ENCODE results near the gene NEK7. TPM values are rescaled to one million over a fixed set of nuclear protein-coding genes. Genes with fewer than 3 reads are reported as not detected.
A peak's percentile ranks its signal among the peaks of the same experiment; 100 is the strongest.

The NEK7 gene
- polyA plus RNA-seq, 10 donors: 33.6 to 50.2 (median 39.6) TPM

DNA sequence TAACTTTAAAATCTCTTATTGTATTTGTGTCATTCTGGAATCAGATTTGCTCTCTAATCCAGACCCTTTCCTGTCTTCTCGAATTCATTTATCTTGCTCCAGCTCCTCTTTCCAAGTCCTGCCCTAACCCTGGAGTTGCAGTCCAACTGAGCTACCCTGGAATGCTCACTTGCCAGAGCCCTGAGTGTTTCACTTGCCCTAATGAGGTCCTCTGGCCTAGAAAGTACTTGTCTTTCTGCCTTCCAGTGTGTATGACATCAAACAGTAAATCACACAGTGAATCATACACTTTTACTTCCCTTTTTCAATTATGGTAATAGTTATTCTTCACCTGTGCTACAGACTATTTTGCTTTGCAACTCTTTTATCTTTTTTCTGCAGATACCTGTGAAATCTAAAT is 96.9 kb downstream of the NEK7 start:
- no peak for DNase-seq

DNA sequence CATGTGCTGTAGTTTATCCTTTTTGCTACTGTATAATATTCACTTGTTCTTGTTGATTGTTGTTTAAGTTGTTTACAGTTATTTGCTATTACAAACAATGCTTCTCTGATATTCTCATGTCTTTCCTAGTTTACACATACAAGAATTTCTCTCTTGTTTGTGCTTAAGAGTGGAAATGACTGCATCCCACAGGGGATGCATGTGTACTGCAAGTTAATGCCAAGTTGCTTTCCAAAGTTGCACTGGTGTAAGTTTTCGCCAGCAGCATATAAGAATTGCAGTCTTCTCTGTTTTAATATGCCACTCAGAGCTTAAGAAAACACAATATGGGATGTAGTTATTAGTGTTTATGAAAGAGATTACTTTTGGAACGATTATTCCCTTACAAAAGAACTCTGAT is 97.7 kb downstream of the NEK7 start:
- no peak for DNase-seq

DNA sequence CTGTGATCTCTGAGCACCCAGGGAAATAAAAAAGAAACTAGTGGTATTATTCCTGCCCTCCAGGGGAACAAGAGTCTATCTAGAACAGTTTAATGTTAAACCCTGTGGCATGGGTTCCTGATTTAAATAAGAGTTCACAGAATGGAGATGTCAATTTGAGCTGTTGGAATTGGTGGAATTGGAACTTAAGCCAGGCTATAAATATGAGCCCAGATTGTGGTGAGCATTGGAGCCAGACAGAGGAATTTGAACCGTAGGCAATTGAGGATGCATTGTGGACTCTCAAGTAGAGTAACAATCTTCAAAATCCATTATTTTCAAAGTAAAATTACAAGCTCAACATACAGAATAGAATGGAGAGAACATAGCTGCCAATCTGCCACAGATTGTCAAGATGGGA is 98.2 kb downstream of the NEK7 start:
- no peak for DNase-seq

DNA sequence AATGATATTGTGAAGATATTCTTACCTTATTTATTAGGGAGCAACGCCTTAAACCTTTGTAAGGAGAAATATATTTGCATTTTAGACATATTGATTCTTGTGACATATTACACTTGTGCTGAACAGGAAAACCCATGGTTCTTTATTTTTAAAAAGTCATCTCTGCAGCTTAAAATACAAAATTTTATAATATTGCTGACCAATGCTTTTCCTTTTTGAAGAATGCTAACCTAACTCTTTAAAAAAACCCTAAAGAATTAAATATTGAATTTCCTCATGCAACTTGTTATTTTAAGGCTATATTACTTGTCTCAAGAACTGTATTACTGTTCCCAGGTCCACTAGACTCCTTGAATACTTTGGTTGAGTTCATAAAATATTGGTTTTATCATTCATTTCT is 99.0 kb downstream of the NEK7 start:
- no peak for DNase-seq

DNA sequence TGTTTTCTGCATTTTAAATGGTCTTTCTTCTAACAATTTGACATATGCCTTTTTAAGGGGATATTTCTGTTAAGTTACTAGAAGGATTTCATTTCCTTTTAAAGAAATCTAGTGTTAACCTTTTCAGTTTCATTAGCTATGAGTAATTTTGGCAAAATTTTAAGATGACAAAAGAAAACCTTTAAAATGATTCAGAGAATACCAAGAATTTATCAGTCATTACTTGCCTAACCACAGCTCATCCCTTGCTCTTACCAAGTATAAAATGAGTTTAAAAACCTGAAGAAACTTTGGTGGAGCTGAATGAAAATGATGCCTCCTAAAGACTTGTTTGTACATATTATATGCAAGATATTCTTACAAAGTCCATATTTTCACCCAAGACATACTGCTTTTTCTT is 101.7 kb downstream of the NEK7 start:
- peak in 1 of 3 donors; percentile 77 for DNase-seq

DNA sequence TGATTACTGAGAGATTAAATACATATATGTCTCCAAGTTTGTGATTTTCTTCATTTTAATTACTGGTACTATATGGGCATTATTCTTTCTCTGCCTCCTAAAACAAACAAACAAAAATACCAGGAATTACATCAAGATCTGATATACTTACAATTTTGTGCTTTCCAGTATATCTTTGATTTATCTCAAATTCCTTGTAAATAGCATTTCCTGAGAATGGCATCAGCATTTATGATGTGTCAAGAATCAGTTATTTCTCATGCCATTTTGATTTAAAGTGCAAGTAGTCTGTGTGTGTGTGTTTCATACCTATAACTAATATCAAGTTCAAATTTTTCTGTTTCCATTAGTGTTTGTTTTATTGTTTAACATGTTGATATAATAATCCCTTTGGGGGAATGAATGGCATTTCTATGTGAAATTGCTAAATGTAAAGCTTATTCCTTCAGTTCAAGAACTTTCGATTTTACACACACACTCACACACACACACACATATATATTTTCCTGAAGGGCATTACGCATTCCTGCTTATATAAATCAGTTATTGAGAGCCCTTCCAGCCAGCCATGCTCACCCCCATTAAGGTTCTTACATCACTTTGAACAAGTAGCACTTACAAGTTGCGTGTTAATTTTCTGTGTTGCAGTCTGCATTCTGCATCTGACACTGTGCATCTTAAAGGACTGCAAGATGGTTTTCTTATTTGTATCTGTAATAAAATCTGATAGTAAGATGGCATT is 102.7 kb downstream of the NEK7 start:
- no peak for DNase-seq

DNA sequence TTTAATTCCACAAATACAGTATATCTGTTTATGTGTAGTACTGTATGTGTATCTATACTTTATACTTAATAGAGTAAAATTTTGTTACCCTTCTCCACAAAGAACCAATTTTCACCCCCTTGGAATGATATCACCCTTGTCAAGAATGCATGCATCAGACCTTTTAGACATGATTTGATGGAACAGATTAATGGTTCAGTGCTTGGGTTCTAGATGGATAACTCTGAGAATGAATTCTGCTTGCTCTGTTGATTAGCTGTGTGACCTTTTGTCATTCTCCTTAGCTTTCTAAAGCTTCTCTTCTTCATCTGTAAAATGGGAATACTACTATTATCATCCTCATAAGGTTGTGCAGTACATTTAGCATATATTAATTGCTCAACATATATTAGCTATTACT is 105.1 kb downstream of the NEK7 start:
- no peak for DNase-seq

DNA sequence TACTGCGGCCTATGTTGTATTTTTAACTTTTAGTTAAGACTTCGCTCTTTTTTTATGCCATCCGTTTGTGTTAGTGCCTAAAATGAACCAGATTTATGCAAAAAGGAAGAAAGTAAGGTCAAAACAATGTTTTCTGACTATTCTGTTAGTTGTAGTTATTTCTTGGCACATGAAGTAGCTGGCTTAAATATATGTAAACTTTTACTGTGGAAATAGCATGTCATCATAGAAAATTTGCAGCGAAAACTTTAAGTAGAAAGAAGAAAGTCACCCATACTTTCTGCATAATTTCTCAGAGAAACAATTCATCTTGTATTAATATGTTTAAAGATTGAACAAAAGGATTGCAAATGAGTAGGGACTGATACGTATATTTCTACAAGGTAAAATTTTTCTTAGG is 106.4 kb downstream of the NEK7 start:
- DNase-seq: peak in 1 of 3 donors; percentile 18

DNA sequence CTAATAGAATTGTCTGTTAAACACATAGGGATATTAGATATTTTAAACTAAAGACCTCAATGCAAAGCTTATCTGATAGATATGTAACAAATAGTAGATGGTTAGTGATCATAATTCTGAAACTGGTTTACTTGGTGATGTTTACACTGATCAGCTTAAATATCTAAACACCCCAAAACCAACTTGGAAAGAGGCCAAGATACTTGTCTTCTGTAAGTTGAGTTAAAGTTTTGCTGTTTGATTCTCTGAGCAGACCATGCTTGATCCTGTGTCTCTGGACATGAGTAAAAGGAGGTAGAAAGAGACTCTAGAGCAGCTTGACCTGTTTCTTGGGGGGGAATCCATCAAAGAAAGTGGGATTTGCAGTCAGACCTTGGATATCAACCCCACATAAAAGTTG is 107.5 kb downstream of the NEK7 start:
- DNase-seq: no peak

DNA sequence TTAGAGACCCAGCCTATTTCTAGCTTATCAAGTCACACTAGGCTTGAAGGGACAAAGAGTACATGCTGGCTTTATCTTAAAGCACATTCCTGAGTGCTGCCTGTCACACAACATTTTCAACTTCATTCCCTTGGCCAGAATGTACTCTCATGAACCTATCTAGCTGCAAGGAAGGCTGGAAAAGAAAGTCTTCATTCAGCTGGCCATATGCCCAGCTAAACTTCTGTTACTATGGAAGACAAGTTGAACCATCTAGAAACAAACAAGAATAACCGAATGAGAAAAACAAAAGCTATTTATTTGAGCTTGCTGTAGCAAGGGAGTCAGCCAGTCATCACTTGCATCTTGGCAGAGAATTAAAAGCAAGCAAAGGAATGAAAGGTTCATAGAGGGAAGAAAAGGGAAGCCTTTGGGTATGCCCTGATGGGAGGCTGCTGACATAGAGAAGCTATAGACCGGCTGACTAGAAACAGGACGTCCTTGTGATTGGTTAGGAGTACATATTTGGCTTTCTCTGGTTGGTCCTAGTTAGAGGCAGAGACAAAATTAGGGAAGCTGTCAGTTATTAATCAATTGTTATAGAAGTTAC is 108.4 kb downstream of the NEK7 start:
- DNase-seq: peak in 1 of 3 donors; percentile 29

DNA sequence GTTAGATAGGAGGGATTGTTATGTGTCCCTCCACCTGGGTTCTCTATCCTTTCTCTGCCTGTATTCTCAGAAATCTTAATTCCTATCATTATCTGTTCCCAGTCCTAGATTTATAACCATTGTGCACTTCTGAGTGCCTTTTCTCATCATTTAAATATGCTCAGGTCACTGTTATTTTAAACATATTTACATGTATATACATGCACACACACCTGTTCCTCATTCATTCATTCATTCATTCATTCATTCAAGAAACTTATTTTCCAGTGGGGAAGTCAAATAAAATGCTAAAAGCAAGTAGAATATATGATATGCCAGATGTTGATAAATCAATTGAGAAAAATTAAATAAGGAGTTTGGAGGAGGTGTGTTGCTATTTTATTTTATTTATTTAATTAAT is 110.3 kb downstream of the NEK7 start:
- DNase-seq: no peak

DNA sequence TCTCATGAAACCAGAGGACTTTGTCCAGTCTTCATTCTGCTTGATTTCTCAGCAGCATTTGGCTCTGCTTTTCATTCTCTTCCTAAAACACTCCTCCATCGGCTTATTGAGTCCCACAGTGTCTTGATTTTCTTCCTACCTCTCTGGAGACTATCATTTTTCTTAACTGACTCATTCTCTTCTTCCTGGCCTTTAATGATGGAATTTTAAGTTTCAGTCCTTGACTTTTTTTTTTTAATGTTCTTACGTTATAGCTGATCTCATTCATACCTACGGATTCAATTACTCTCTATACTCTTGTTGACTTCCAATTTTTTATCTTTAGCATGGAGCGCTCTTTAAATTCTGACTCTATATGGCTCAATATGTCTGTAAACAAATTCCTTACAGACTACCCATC is 111.1 kb downstream of the NEK7 start:
- DNase-seq: peak in 1 of 3 donors; percentile 68

DNA sequence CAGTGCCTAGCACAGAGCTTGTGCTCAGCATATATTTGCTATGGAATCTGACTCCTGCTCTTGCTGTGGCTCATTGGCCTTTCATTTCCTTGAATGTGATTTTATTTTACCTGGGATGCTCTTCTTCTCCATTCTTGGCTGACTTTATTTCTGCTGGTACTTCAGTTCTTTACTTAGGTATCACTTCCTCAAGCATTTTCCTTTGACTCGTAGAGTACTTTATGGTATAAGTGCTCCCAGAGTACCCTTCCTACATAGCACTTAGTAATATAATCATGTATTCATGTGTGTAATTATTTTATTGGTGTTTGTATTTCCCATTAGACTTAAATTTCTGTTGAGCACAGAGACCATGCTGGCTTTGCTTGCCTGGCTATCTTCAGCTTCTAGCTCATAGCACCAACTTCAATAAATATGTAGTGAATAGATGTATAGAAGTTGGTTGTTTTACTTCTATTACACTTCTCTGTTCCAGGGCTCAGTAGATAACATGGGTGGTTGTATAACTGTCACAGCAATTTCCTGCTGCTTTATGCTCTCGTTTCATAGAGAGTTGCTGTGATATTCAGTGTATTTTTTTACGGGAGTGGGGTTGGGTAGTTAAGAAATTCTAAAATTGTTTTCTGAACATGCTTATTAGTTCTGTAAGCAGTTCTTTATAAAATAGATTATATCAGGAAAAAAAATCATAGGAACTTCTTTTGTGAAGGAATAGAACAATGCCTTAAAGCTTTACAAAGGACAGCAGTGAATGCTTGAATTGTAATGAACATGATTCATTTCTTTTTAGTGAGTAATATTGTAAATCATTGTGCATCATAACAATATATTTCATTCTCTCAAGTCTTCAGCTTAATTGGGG is 112.2 kb downstream of the NEK7 start:
- no peak for DNase-seq

DNA sequence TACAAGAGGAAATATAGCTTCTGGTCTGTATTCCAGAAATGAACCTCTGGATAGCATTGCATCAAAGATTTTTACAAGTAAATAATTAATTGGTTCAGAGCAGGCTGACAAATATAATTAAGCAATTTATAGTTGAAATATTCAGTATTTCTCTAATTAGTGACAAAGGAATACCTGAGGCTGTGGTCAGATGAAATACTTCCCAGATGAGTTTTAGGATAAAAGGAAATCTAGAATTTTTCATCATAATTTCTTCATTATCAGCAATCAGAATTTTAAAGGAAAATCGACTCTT is 112.8 kb downstream of the NEK7 start:
- no peak for DNase-seq

DNA sequence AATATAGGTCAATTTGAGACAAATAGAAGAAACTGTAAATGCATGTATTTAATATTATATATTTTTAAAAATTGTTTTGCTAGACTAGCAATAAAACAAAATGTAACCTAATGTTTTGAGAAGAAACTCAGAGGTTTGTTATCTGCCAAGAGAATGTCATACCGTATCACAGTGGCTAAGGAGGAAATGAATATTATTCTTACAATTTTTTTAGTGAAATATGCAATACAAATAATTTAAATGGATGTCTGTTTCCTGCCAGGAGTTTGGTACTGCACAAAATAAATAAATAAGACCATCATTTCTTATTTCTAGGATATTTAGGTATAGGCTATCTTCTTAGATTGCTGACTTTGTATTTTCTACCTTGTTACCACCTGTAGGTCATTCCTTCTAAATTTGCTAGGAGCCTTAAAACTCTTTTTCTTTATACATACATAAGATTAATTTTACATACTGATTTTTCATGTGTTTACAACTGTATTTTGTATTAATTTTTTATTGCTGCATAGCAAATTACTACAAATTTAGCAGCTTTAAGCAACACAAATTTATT is 113.6 kb downstream of the NEK7 start:
- no peak for DNase-seq

DNA sequence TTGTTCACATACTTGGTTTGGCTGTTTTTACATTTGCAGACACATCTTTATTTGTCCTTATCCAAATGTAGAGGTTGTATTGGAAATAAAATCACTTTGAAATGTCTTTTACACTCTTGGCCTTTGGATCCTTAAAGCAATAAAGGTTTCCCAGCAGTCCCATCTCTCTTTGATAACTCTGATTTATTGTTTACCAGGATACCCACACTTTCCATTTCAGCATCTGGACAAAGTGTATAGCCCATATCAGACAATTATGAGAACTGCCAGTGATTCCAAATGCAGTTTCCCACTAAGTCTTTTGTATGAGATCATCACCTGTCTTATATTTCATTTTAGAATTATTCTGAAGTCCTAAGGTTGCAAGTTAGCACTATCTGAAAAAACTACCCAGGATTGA is 114.7 kb downstream of the NEK7 start:
- no peak for DNase-seq

DNA sequence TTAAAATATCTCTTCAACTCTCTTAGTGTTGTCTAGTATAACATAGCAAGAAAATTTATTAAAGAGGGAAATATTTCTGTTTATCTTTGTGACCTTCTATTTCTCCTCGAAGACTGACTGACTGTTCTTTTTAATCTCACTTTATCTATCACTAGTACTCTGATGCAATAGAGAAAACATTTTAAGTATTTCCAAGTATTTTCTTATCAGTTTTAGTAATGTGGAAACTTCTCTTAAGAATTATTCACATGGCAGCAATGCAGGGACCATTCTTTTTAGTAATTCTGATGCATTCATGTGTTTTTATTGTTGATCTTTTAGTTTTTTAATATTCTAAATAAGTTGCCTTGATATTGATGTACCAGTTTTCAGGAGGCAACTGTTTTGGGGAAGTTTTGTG is 115.7 kb downstream of the NEK7 start:
- no peak for DNase-seq

DNA sequence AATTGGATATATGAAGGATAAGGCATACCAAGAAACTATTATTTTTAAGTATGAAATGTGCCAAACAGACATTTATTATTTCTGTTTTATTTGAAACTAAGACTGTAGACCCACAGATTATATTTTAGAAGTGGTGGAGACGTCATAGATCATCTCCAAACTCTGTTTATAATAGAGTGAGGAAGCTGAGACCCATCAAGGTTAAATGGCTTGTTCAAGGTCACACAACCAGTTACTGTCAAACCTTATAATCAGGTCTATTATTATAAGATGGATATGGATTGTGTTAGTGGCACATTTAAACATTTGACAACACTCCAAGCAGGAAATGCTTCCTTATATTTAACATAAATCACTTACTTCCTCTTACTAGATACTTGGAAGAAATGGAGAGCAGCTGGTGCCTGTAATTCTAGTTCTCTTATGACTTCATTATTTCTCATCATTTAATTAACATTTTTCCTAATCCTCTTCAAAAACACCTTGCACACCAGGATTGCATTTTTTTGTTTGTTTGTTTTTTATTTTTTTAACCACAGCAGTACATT is 117.0 kb downstream of the NEK7 start:
- no peak for DNase-seq

DNA sequence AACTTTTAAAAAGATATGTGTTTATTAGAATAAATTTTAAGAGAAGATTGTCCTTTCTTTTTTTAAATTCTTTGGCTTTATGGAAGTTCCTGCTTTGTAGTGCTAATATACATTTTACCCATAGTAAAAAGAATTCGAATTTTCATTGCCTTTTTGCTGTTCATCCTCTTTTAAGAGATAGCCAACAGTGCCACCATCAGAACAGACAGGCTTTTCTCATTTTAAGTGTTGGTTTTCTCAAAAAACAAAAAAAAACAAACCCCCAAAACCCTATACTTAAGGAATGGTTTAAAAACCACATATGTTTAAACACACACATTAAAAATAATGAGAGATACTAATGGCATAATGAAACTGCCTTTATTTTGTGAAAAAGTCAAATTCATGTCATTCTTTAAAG is 118.8 kb downstream of the NEK7 start:
- no peak for DNase-seq

DNA sequence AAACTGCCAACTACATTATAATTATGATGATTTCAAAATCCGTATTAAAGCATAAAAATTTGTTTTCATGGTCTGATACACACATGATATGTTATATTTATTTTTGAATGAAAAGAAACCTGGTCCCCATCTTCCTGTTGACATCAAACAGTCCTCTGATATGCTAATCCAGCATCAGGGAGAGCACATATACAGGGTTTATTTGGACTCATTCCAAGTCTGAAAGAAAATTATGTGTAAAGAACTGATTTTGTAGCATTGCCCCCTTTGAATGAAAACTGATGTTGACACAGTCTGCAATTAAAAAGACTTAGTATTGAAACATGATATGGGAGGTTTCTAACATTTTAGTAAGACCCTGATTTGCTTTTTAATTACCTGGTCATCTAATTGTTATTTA is 119.4 kb downstream of the NEK7 start:
- DNase-seq: no peak

DNA sequence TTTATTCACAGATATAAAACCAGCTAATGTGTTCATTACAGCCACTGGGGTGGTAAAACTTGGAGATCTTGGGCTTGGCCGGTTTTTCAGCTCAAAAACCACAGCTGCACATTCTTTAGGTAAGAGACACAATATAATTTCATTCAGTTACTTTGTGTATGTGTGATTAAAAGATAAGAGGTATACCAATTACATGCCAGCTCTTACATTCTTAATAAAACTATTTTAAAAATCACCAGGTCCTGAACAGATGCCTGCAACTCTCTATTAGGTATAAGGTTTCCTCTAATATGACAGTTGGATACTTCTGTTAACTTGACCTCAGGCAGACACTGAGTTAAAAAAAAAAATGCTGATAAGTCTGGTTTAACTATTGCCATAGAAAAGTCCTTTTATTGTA is 122.1 kb downstream of the NEK7 start:
- DNase-seq: no peak

DNA sequence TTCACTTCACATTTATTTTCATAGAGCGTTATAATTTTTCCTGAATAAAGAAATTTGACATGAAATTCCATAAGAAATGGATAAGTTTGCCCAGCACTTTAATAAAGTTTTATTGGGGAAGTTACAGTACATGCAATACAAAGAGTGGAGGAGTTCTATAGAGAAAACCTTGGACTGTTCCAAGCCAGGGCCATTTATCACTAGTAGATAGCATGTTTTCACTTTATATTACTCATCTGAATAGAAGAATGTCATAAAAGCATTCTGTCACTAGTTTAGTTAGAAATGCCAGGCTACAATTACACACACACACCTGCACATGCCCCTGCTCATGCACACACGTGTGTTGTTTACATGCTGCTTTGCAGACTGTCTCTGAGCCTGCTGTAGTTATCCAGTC is 123.3 kb downstream of the NEK7 start:
- no peak for DNase-seq

DNA sequence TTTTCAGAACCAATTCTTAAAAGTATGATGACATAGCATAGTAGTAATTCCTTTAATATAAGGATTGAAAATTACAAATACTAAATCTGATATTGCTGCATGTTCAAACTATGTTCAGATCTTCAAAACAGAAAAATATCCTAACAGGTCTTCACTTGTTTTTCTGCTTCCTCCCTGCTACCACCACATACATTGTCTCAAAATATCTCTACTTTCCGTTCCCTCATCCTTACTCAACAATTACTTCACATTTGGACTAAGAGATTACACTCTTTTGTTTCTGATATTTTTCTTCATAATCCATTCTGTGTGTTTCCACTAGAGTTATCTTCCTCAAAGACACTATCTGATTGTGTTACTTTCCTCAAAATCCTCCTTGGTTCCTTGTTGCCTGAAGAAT is 125.1 kb downstream of the NEK7 start:
- DNase-seq: no peak

Data from muscle of back (tissue), 11 donors.